HepG2 (cell line): ENCODE results near the gene SLC18A2. TPM values are rescaled to one million over a fixed set of nuclear protein-coding genes. Genes with fewer than 3 reads are reported as not detected.

Experiments used
- ATAC-seq: fragments of 200-7000 bp; cut with Tn5 transposase; 3 replicates; pipeline ENCODE4 v1.9.1; 2020; ENCODE audit warnings: mild to moderate bottlenecking, moderate library complexity
- BruUV-seq: library from RNA; stranded (reverse); fragments of 400-500 nt; replicated peaks from 2 replicates; lab custom pipeline; 2021; lab: Mats Ljungman, UMichigan
- CTCF ChIA-PET: fragments of 300-600 bp; formaldehyde crosslinking; extraction: SDS; loops from one replicate; lab custom pipeline; 2021; ENCODE audit warnings: low total read pairs, inconsistent platforms, low intra/inter-chr PET ratio; lab: Yijun Ruan, JAX
- POLR2A ChIA-PET: fragments of 350-600 bp; sonication (Branson Sonifier 250); formaldehyde crosslinking; loops from one replicate; lab custom pipeline; 2020; ENCODE audit warnings: antibody characterized with exemption, inconsistent platforms; lab: Yijun Ruan, JAX
- DNase-seq: peaks from one replicate; pipeline ENCODE4 v3.0.0-alpha.2; 2015; ENCODE audit warnings: low spot score
- FAIRE-seq: peaks from 3 replicates; lab custom pipeline; 2011; peaks lifted over from hg19 to GRCh38; lab: Jason Lieb, UNC
- H2AFZ ChIP-seq: one replicate; pipeline ENCODE4 v1.6.1; 2011; ENCODE audit warnings: low read length, inconsistent platforms
- H3K27ac ChIP-seq: fragments of 300-600 bp; 3 replicates; pipeline ENCODE4 v1.8.0; 2011; ENCODE audit warnings: mixed run types, mild to moderate bottlenecking, mixed read lengths, low read length, inconsistent platforms; ENCODE audit not compliant: insufficient read depth; ENCODE audit errors: extremely low read length
- H3K27me3 ChIP-seq, 2 experiments: fragments of 200-600 bp in 1 of 2; 2 replicates in 1 of 2; 3 replicates in 1 of 2; pipeline versions ENCODE4 v1.6.0 to v1.8.0; 2011; ENCODE audit warnings: low read length in 2 of 2, mild to moderate bottlenecking in 2 of 2, moderate library complexity in 2 of 2, inconsistent platforms in 1 of 2; ENCODE audit not compliant: insufficient read depth in 2 of 2, control insufficient read depth in 1 of 2
- H3K36me3 ChIP-seq, 2 experiments: fragments of 200-600 bp in 1 of 2; replicated peaks in 1 of 2; 2 replicates in 1 of 2; 3 replicates in 1 of 2; pipeline versions ENCODE4 v1.5.1 to v1.8.0; 2011; ENCODE audit warnings: low read length in 2 of 2, inconsistent platforms in 1 of 2; ENCODE audit not compliant: insufficient read depth in 2 of 2, control insufficient read depth in 1 of 2
- H3K4me1 ChIP-seq: 2 replicates; pipeline ENCODE4 v1.5.1; 2012; ENCODE audit warnings: low read length, inconsistent platforms; ENCODE audit not compliant: insufficient read depth
- H3K4me2 ChIP-seq: 2 replicates; pipeline ENCODE4 v1.6.0; 2011; ENCODE audit warnings: low read depth, low read length, inconsistent platforms
- H3K4me3 ChIP-seq, 3 experiments: fragments of 200-600 bp in 1 of 3; sonication (generic), shearing (Covaris generic) in 1 of 3; replicated peaks in 1 of 3; 2 replicates each; pipeline ENCODE4 v1.5.1; 2011 to 2016; ENCODE audit warnings: low read length in 3 of 3, inconsistent platforms in 2 of 3, low read depth in 2 of 3, mild to moderate bottlenecking in 2 of 3, control low read depth in 1 of 3, mixed read lengths in 1 of 3; ENCODE audit not compliant: insufficient read depth in 1 of 3
- H3K79me2 ChIP-seq: one replicate; pipeline ENCODE4 v1.6.1; 2011; ENCODE audit warnings: low read length, inconsistent platforms; ENCODE audit not compliant: insufficient read depth
- H3K9ac ChIP-seq: 2 replicates; pipeline ENCODE4 v1.6.0; 2011; ENCODE audit warnings: mild to moderate bottlenecking, low read depth, low read length, inconsistent platforms; ENCODE audit not compliant: insufficient read depth
- H3K9me3 ChIP-seq: 2 replicates; pipeline ENCODE4 v1.5.1; 2012; ENCODE audit warnings: mild to moderate bottlenecking, low read length
- H4K20me1 ChIP-seq: 2 replicates; pipeline ENCODE4 v1.6.0; 2011; ENCODE audit warnings: inconsistent platforms, mild to moderate bottlenecking, low read length, moderate library complexity; ENCODE audit not compliant: insufficient read depth
- CEBPB ChIP-seq: IDR thresholded peaks from 2 replicates; pipeline ENCODE4 v1.6.1; 2011; ENCODE audit warnings: low read depth, low read length, improper control_type of control experiment, borderline replicate concordance
- NPAS2 ChIP-seq: sonication (generic); formaldehyde crosslinking; IDR thresholded peaks from 2 replicates; pipeline ENCODE4 v1.8.0; 2022; ENCODE audit warnings: mild to moderate bottlenecking, missing genetic modification reagents, borderline replicate concordance
- ZBTB33 ChIP-seq: sonication (generic); formaldehyde crosslinking; IDR thresholded peaks from 2 replicates; pipeline ENCODE4 v1.4.0; 2020; ENCODE audit warnings: missing genetic modification reagents
- WGBS: methylation state at CpG from one replicate; pipeline ENCODE4 v1.1.6; 2017; ENCODE audit warnings: low lambda C conversion rate; 5-methylcytosine and 5-hydroxymethylcytosine counted together
- in situ Hi-C: cut with HindIII; loops from 2 replicates; pipeline ENCODE4 v1.10.0; 2017; ENCODE audit warnings: low pct_unique_long_range_greater_than_20kb; ENCODE audit not compliant: extremely low pct_ligation_motif_present
- intact Hi-C: fragments of 100-400 bp; cut with micrococcal nuclease; formaldehyde crosslinking; loops from one replicate; pipeline ENCODE4 v1.10.0; 2022; ENCODE audit not compliant: unreplicated experiment
- polyA plus RNA-seq, 8 experiments: library from polyadenylated mRNA; depleted of rRNA in 3 of 8; stranded (reverse) in 7 of 8; unstranded in 1 of 8; fragments of >200 nt; fragmentation: Illumina TruSeq in 4 of 8; extraction: Trizol in 4 of 8; gene quantifications; 2 replicates each; pipeline versions ENCODE4 v1.2.1 to v1.2.3, GENCODE V29; 2011 to 2016; ENCODE audit warnings: low read depth in 4 of 8, missing spikeins in 1 of 8, mixed read lengths in 1 of 8; ENCODE audit not compliant: insufficient read depth in 1 of 8
- total RNA-seq, 5 experiments: library from RNA; depleted of rRNA; stranded (reverse); fragments of >200 nt; fragmentation: Illumina TruSeq; extraction: Trizol; gene quantifications; 2 replicates each; pipeline ENCODE4 v1.2.3, GENCODE V29; 2016; ENCODE audit warnings: low read depth in 1 of 5
- TF ChIP-seq, protein P1 (sequence below): sonication (generic); formaldehyde crosslinking; IDR thresholded peaks from 2 replicates; pipeline ENCODE4 v1.8.0; 2022; ENCODE audit warnings: missing genetic modification reagents, low read depth, mild to moderate bottlenecking, borderline replicate concordance

The SLC18A2 gene
- total and polyA plus RNA-seq, 2 of the 13 experiments (the other 11 are each of a cell fraction or from before 2014, with no cell fraction given): not detected

GRCh38 chr10:117272195-117273076, 31.5 kb downstream of the SLC18A2 start:
- DNase-seq (no peak), FAIRE-seq (no peak), ATAC-seq (peak; percentile 38)
- ChIA-PET CTCF (no interaction called here), POLR2A (no interaction called here)
- Histone ChIP-seq H3K4me1 (peaks cover 7% of the 10 kb centered on the region), H3K79me2 (no peaks in the 10 kb centered on the region), H3K27me3 (no peaks in the 10 kb centered on the region), H2AFZ (no peak overlapping the region), H4K20me1 (no peaks in the 10 kb centered on the region), H3K4me3 (no peak overlapping the region), H3K36me3 (no peaks in the 10 kb centered on the region), H3K4me2 (no peak overlapping the region), H3K9me3 (no peaks in the 10 kb centered on the region), H3K27ac (no peak overlapping the region), H3K9ac (no peak overlapping the region)
- TF ChIP-seq NPAS2 (CRISPR knock-in tag): no peak
- TF ChIP-seq ZBTB33 (CRISPR knock-in tag): peak; percentile 87; the same call in 1 of the 2 replicates
- 55% methylated on average over 13 of the region's 13 CpGs for whole genome bisulfite sequencing
- intact Hi-C loops (no loop called here), in situ Hi-C loops (no loop called here)
- no TSS peak for BruUV-seq

DNA sequence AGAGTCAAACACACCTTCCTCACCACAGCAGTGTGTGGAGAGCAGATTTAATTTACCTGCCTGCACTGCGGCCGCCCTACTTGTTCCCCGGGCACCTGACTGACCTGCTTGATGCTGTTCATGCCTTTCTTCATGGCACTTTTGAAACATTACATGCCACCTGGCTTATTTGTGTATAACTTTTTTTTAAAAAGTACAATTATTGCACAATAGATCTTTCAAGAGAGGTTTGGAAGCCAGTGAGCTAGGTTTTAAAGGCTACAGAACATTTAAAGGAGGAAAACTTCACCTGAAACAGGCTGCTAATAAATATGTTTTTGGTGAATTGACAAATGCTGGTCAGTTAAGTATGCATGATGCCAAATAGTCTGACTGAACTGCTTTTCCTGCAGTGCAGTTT, 33.1 kb downstream of the SLC18A2 start:
- DNase-seq: no peak
- no peaks in the 10 kb centered on the region for H4K20me1 ChIP-seq
- POLR2A ChIA-PET: no interaction called here
- no peaks in the 10 kb centered on the region for H3K36me3 ChIP-seq
- no peaks in the 10 kb centered on the region for H3K9me3 ChIP-seq
- no peak for FAIRE-seq
- H3K27me3 ChIP-seq: no peaks in the 10 kb centered on the region
- H3K79me2 ChIP-seq: no peaks in the 10 kb centered on the region
- TF ChIP-seq, protein P1, sequence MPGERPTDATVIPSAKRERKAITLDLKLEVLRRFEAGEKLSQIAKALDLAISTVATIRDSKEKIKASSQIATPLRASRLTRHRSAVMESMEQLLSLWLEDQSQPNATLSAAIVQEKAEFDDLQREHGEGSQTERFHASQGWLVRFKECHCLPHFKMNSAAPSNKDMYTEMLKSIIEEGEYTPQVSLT (CRISPR knock-in tag): no peak
- TF ChIP-seq CEBPB: peak; percentile 77
- no peaks in the 10 kb centered on the region for H3K4me1 ChIP-seq
- CTCF ChIA-PET: no interaction called here
- no peak overlapping the region for H3K9ac ChIP-seq
- no TSS peak for BruUV-seq
- ATAC-seq: no peak; the same call in 2 of the 3 replicates
- H3K27ac ChIP-seq: no peak overlapping the region
- no peak overlapping the region for H2AFZ ChIP-seq
- intact Hi-C loops (no loop called here), in situ Hi-C loops (no loop called here)
- WGBS: 93% methylated on average over 3 of the region's 3 CpGs
- H3K4me2 ChIP-seq: no peak overlapping the region
- H3K4me3 ChIP-seq: no peak overlapping the region
